DOHH2 (cell line): ENCODE measurements around the gene PCDHGC5.
A peak's percentile ranks its signal among the peaks of the same experiment; 100 is the strongest.

Experiments used
- H3F3A ChIP-seq: fragments of 200-600 bp; sonication (generic), shearing (Covaris generic); 2 replicates; pipeline ENCODE4 v1.6.0; 2016; ENCODE audit warnings: antibody characterized with exemption, mild to moderate bottlenecking; ENCODE audit not compliant: control insufficient read depth, insufficient read depth
- H3K27ac ChIP-seq: fragments of 200-600 bp; sonication (generic); 2 replicates; pipeline ENCODE4 v1.5.1; 2014; ENCODE audit warnings: low read depth, mild to moderate bottlenecking, low read length, moderate library complexity
- H3K27me3 ChIP-seq: fragments of 200-600 bp; sonication (generic); 2 replicates; pipeline ENCODE4 v1.6.1; 2014; ENCODE audit warnings: mild to moderate bottlenecking, low read length, mixed read lengths; ENCODE audit not compliant: control insufficient read depth
- H3K36me3 ChIP-seq: fragments of 200-600 bp; sonication (generic); 2 replicates; pipeline ENCODE4 v1.6.1; 2014; ENCODE audit warnings: mild to moderate bottlenecking, low read length, moderate library complexity, mixed read lengths; ENCODE audit not compliant: control insufficient read depth
- H3K4me1 ChIP-seq: fragments of 200-600 bp; sonication (generic); 2 replicates; pipeline ENCODE4 v1.6.1; 2014; ENCODE audit warnings: mild to moderate bottlenecking, low read length, mixed read lengths; ENCODE audit not compliant: control insufficient read depth
- H3K4me2 ChIP-seq: fragments of 200-600 bp; sonication (generic); 2 replicates; pipeline ENCODE4 v1.6.0; 2014; ENCODE audit warnings: mild to moderate bottlenecking, low read length, moderate library complexity
- H3K4me3 ChIP-seq: fragments of 200-600 bp; sonication (generic); 2 replicates; pipeline ENCODE4 v1.5.1; 2014; ENCODE audit warnings: mild to moderate bottlenecking, low read length, mixed read lengths
- H3K79me2 ChIP-seq: fragments of 200-600 bp; sonication (generic); 2 replicates; pipeline ENCODE4 v1.6.1; 2014; ENCODE audit warnings: mild to moderate bottlenecking, low read length, mixed read lengths; ENCODE audit not compliant: control insufficient read depth
- H3K9me2 ChIP-seq: fragments of 200-600 bp; sonication (generic); replicated peaks from 2 replicates; pipeline ENCODE4 v1.6.1; 2014; ENCODE audit warnings: mild to moderate bottlenecking, low read length, mixed read lengths; ENCODE audit not compliant: control insufficient read depth
- H3K9me3 ChIP-seq: fragments of 200-600 bp; sonication (generic); 2 replicates; pipeline ENCODE4 v1.6.1; 2014; ENCODE audit warnings: antibody characterized with exemption, low read length, mixed read lengths; ENCODE audit not compliant: control insufficient read depth, insufficient read depth
- H4K20me1 ChIP-seq: fragments of 200-600 bp; sonication (generic); 2 replicates; pipeline ENCODE4 v1.6.0; 2014; ENCODE audit warnings: low read depth, mild to moderate bottlenecking, antibody characterized with exemption, low read length, moderate library complexity; ENCODE audit not compliant: control insufficient read depth, insufficient read depth
- CTCF ChIP-seq: fragments of 200-600 bp; sonication (generic); IDR thresholded peaks from one replicate; pipeline ENCODE4 v1.5.1; 2014; ENCODE audit warnings: antibody characterized with exemption, mild to moderate bottlenecking, low read depth, low read length; ENCODE audit not compliant: poor library complexity, severe bottlenecking
- EZH2phosphoT487 ChIP-seq: fragments of 200-600 bp; sonication (generic); IDR thresholded peaks from 2 replicates; pipeline ENCODE4 v1.6.1; 2017; ENCODE audit warnings: borderline replicate concordance, mild to moderate bottlenecking, antibody characterized with exemption, low read length, moderate library complexity, mixed read lengths

Gene PCDHGC5

GRCh38 chr5:141528291-141528984 is 39.6 kb downstream of the PCDHGC5 start:
- no peaks in the 10 kb centered on the region for H3K9me3 ChIP-seq
- no peaks in the 10 kb centered on the region for H3K27me3 ChIP-seq
- H3K27ac ChIP-seq: peak overlapping the region; percentile 98
- peak overlapping the region; percentile 75 for H3K4me3 ChIP-seq
- peaks cover 96% of the 10 kb centered on the region for H3K4me1 ChIP-seq
- H4K20me1 ChIP-seq: no peaks in the 10 kb centered on the region
- peaks cover 36% of the 10 kb centered on the region for H3K79me2 ChIP-seq
- peaks cover 44% of the 10 kb centered on the region for H3F3A ChIP-seq
- TF ChIP-seq CTCF: no peak
- no peak for TF ChIP-seq EZH2phosphoT487
- H3K36me3 ChIP-seq: peaks cover 92% of the 10 kb centered on the region
- no peaks in the 10 kb centered on the region for H3K9me2 ChIP-seq
- peak overlapping the region; percentile 86 for H3K4me2 ChIP-seq

- no peaks in the 10 kb centered on the region for H3K9me2 ChIP-seq
- TF ChIP-seq CTCF (no peak), EZH2phosphoT487 (no peak)
- H3K9me3 ChIP-seq: no peaks in the 10 kb centered on the region
- peaks cover 91% of the 10 kb centered on the region for H3K4me1 ChIP-seq
- H4K20me1 ChIP-seq: no peaks in the 10 kb centered on the region
- peak overlapping the region; percentile 75 for H3K4me3 ChIP-seq
- peaks cover 33% of the 10 kb centered on the region for H3K79me2 ChIP-seq
- H3K27me3 ChIP-seq: no peaks in the 10 kb centered on the region
- H3F3A ChIP-seq: peaks cover 44% of the 10 kb centered on the region
- H3K36me3 ChIP-seq: peaks cover 92% of the 10 kb centered on the region
- peak overlapping the region; percentile 98 for H3K27ac ChIP-seq
- H3K4me2 ChIP-seq: peak overlapping the region; percentile 86
Observed at GRCh38 chr5:141529002-141529401, 40.1 kb downstream of the PCDHGC5 start.

- no peaks in the 10 kb centered on the region for H3K27me3 ChIP-seq
- H3K4me3 ChIP-seq: peak overlapping the region; percentile 75
- H3K9me2 ChIP-seq: no peaks in the 10 kb centered on the region
- H3K4me1 ChIP-seq: peaks cover 90% of the 10 kb centered on the region
- H3F3A ChIP-seq: peaks cover 39% of the 10 kb centered on the region
- H3K4me2 ChIP-seq: peak overlapping the region; percentile 86
- TF ChIP-seq EZH2phosphoT487: no peak
- no peak for TF ChIP-seq CTCF
- peaks cover 27% of the 10 kb centered on the region for H3K79me2 ChIP-seq
- peak overlapping the region; percentile 98 for H3K27ac ChIP-seq
- no peaks in the 10 kb centered on the region for H3K9me3 ChIP-seq
- H3K36me3 ChIP-seq: peaks cover 92% of the 10 kb centered on the region
- H4K20me1 ChIP-seq: no peaks in the 10 kb centered on the region
Observed at GRCh38 chr5:141529873-141530272, 41.0 kb downstream of the PCDHGC5 start.
